PC-9 (cell line): ENCODE measurements around the gene TLE1. TPM values are rescaled to one million over a fixed set of nuclear protein-coding genes. Genes with fewer than 3 reads are reported as not detected.

Experiments used
- BruUV-seq: library from RNA; stranded (reverse); fragments of 400-500 nt; replicated peaks from 2 replicates; lab custom pipeline; 2021; lab: Mats Ljungman, UMichigan
- CTCF ChIA-PET: fragments of 300-600 bp; sonication (Branson Sonifier 250); formaldehyde crosslinking; loops from one replicate; lab custom pipeline; 2022; ENCODE audit warnings: antibody characterized with exemption; lab: Charles Lee
- POLR2A ChIA-PET: fragments of 300-600 bp; sonication (Branson Sonifier 250); formaldehyde crosslinking; loops from one replicate; lab custom pipeline; 2022; ENCODE audit warnings: antibody characterized with exemption; ENCODE audit not compliant: unreplicated experiment; lab: Charles Lee
- DNase-seq, 2 experiments: peaks; one replicate each; pipeline versions ENCODE4 v3.0.0 to v3.0.0-alpha.2; 2015 to 2022; ENCODE audit warnings: mixed read lengths in 1 of 2
- H2AFZ ChIP-seq: fragments of 200-600 bp; sonication (generic); 2 replicates; pipeline ENCODE4 v1.8.1; 2017; ENCODE audit warnings: antibody characterized with exemption
- H3F3A ChIP-seq: fragments of 200-600 bp; sonication (generic); 2 replicates; pipeline ENCODE4 v1.8.1; 2017; ENCODE audit warnings: antibody characterized with exemption, mild to moderate bottlenecking, low read depth; ENCODE audit not compliant: insufficient read depth
- H3K27ac ChIP-seq: fragments of 200-600 bp; sonication (generic); 2 replicates; pipeline ENCODE4 v1.6.1; 2016; ENCODE audit warnings: mixed run types
- H3K27me3 ChIP-seq: fragments of 200-600 bp; sonication (generic); 2 replicates; pipeline ENCODE4 v1.6.1; 2016; ENCODE audit warnings: low read depth, mixed run types; ENCODE audit not compliant: insufficient read depth
- H3K36me3 ChIP-seq: fragments of 200-600 bp; sonication (generic); 2 replicates; pipeline ENCODE4 v1.6.1; 2016; ENCODE audit warnings: low read depth, mixed run types
- H3K4me1 ChIP-seq: fragments of 200-600 bp; sonication (generic); replicated peaks from 2 replicates; pipeline ENCODE4 v1.6.1; 2016; ENCODE audit warnings: mixed run types; ENCODE audit not compliant: insufficient read depth
- H3K4me2 ChIP-seq: fragments of 200-600 bp; sonication (generic); 2 replicates; pipeline ENCODE4 v1.6.1; 2017; ENCODE audit warnings: mixed run types
- H3K4me3 ChIP-seq: fragments of 200-600 bp; sonication (generic); 2 replicates; pipeline ENCODE4 v1.6.1; 2016; ENCODE audit warnings: mixed run types
- H3K79me2 ChIP-seq: fragments of 200-600 bp; sonication (generic); 2 replicates; pipeline ENCODE4 v1.6.1; 2017; ENCODE audit warnings: low read depth, mixed run types
- H3K9me2 ChIP-seq: fragments of 200-600 bp; sonication (generic); 2 replicates; pipeline ENCODE4 v1.8.1; 2017; ENCODE audit warnings: mild to moderate bottlenecking; ENCODE audit not compliant: insufficient read depth
- H3K9me3 ChIP-seq: fragments of 200-600 bp; sonication (generic); 2 replicates; pipeline ENCODE4 v1.8.1; 2016; ENCODE audit warnings: low read depth; ENCODE audit not compliant: insufficient read depth
- H4K20me1 ChIP-seq: fragments of 200-600 bp; sonication (generic); 2 replicates; pipeline ENCODE4 v1.8.1; 2017; ENCODE audit not compliant: insufficient read depth
- EZH2 ChIP-seq: fragments of 200-600 bp; sonication (generic); IDR thresholded peaks from 2 replicates; pipeline ENCODE4 v1.8.0; 2017; ENCODE audit warnings: antibody characterized with exemption, low read depth
- intact Hi-C: fragments of 100-400 bp; cut with micrococcal nuclease; formaldehyde crosslinking; loops from one replicate; pipeline ENCODE4 v1.10.0; 2022; ENCODE audit not compliant: unreplicated experiment
- total RNA-seq: library from RNA; stranded (reverse); gene quantifications from 2 replicates; pipeline ENCODE4 v1.2.3, GENCODE V29; 2021
- TF ChIP-seq, protein P1 (sequence below): fragments of 200-600 bp; sonication (generic); conservative IDR thresholded peaks from 2 replicates; pipeline ENCODE4 v1.6.1; 2017; ENCODE audit warnings: mixed run types, antibody characterized with exemption, mild to moderate bottlenecking, moderate library complexity

TLE1 gene
- total RNA-seq, 1 experiment from 2014 or later: 80.9 TPM

DNA sequence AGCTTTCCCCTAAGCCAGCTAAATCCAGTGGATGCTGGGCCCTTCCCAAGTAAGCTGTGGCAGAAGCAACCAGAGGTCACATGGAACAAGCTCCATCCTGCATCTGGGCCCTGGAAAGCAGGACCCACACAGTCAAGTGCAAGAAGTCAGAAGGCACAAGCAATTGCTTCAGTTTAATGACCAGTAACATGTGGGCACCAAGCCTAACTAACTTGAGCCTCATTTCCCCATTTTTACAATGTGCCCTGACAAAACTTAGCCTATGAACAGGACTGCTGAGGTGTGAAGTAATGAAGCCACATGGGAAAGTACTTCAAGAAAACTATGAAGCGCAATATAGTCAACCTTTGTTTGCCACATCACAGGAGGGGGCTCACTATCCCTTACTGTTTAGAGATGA lies 90.5 kb downstream of the TLE1 start:
- H3K27me3 ChIP-seq: no peaks in the 10 kb centered on the region
- ChIA-PET POLR2A (no interaction called here), CTCF (no interaction called here)
- no peak for DNase-seq
- TF ChIP-seq, protein P1, sequence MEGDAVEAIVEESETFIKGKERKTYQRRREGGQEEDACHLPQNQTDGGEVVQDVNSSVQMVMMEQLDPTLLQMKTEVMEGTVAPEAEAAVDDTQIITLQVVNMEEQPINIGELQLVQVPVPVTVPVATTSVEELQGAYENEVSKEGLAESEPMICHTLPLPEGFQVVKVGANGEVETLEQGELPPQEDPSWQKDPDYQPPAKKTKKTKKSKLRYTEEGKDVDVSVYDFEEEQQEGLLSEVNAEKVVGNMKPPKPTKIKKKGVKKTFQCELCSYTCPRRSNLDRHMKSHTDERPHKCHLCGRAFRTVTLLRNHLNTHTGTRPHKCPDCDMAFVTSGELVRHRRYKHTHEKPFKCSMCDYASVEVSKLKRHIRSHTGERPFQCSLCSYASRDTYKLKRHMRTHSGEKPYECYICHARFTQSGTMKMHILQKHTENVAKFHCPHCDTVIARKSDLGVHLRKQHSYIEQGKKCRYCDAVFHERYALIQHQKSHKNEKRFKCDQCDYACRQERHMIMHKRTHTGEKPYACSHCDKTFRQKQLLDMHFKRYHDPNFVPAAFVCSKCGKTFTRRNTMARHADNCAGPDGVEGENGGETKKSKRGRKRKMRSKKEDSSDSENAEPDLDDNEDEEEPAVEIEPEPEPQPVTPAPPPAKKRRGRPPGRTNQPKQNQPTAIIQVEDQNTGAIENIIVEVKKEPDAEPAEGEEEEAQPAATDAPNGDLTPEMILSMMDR: no peak
- TF ChIP-seq EZH2: no peak
- H3K4me3 ChIP-seq: no peak overlapping the region
- no peaks in the 10 kb centered on the region for H3K9me2 ChIP-seq
- BruUV-seq: no TSS peak
- no peak overlapping the region for H2AFZ ChIP-seq
- no peaks in the 10 kb centered on the region for H3K9me3 ChIP-seq
- no peaks in the 10 kb centered on the region for H3K4me1 ChIP-seq
- no peak overlapping the region for H3K4me2 ChIP-seq
- intact Hi-C loops: no loop called here
- H4K20me1 ChIP-seq: no peaks in the 10 kb centered on the region
- peaks cover 45% of the 10 kb centered on the region for H3K36me3 ChIP-seq
- H3K79me2 ChIP-seq: no peaks in the 10 kb centered on the region
- no peak overlapping the region for H3K27ac ChIP-seq
- H3F3A ChIP-seq: no peaks in the 10 kb centered on the region

DNA sequence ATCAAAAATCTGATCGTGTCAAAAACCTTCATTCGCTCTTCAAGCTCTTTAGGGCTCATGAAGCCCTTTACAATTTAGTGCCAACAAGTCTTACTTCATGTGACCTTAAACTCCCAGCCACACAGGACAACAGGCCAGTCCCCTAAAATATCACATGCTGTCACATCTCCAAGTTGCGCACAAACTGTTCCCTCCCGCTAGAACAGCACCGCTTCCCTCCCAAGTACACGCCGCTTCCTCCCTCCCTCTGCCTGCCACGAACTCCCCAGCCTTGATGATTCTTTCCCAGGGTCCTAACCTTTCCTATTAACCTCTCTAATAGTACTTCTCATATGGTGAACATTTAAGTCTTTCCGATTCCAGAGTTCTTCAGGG lies 91.2 kb downstream of the TLE1 start:
- no peak overlapping the region for H2AFZ ChIP-seq
- BruUV-seq: no TSS peak
- H3K36me3 ChIP-seq: peaks cover 41% of the 10 kb centered on the region
- no peak overlapping the region for H3K27ac ChIP-seq
- H3K9me2 ChIP-seq: no peaks in the 10 kb centered on the region
- no peaks in the 10 kb centered on the region for H3K4me1 ChIP-seq
- H3K4me3 ChIP-seq: no peak overlapping the region
- POLR2A ChIA-PET: no interaction called here
- H3K79me2 ChIP-seq: no peaks in the 10 kb centered on the region
- no peaks in the 10 kb centered on the region for H4K20me1 ChIP-seq
- H3K9me3 ChIP-seq: no peaks in the 10 kb centered on the region
- intact Hi-C loops: no loop called here
- H3K27me3 ChIP-seq: no peaks in the 10 kb centered on the region
- no peak for DNase-seq
- H3F3A ChIP-seq: no peaks in the 10 kb centered on the region
- TF ChIP-seq, protein P1: no peak
- no peak for TF ChIP-seq EZH2
- no peak overlapping the region for H3K4me2 ChIP-seq
- CTCF ChIA-PET: no interaction called here

DNA sequence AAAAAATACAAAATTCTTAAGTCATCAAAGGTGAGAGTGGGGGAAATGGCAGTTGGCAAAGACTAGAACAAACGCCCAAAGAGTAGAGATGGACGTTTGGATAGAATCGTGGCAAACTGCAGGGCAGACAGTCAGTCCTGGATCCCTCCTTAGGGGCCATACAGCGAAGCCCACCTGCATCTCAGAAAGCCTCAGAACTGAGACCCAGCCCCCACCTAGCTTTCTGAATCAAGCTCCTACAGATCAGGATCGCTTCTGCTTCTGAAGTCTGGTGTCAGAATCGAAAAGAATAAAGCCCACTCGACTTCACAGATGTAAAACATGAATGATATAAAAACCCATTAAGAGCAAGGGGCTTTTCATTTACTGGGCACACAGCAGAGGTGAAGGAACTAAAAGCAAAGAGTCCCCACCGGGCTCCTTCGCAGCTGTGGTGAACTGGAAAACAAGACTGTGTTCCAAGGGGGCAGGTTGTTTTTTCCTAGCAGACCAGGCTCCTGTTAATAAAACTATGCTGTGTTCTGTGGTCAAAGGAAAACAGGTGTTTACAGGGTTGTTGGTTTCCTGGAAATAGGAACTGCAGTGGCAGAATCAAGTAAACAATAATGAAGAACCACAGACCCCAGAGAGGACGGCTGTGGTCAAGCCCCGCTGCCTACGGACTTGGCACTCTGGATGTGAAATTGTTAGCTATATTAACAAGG lies 91.8 kb downstream of the TLE1 start:
- Histone ChIP-seq H3K9me2 (no peaks in the 10 kb centered on the region), H4K20me1 (no peaks in the 10 kb centered on the region), H3K4me1 (no peaks in the 10 kb centered on the region), H2AFZ (no peak overlapping the region), H3F3A (no peaks in the 10 kb centered on the region), H3K27ac (no peak overlapping the region), H3K27me3 (no peaks in the 10 kb centered on the region), H3K4me2 (no peak overlapping the region), H3K79me2 (no peaks in the 10 kb centered on the region), H3K9me3 (no peaks in the 10 kb centered on the region), H3K4me3 (no peak overlapping the region), H3K36me3 (peaks cover 41% of the 10 kb centered on the region)
- no peak for TF ChIP-seq EZH2
- TF ChIP-seq, protein P1: no peak
- ChIA-PET CTCF (no interaction called here), POLR2A (no interaction called here)
- BruUV-seq: no TSS peak
- DNase-seq: no peak
- intact Hi-C loops: no loop called here
